GM19372 (cell line): ENCODE results near the gene ERGIC1.
"Not testable (repeated sequence)": the region's sequence is repeated elsewhere in the genome, so short reads cannot be mapped to it uniquely, and the experiment has no call there.

ENCODE experiments used
- ATAC-seq: cut with Tn5 transposase; IDR thresholded peaks from one replicate; pipeline ENCODE4 v1.9.1; 2021; ENCODE audit warnings: mild to moderate bottlenecking, low read depth, moderate library complexity; ENCODE audit not compliant: unreplicated experiment

The ERGIC1 gene

GRCh38 chr5:172833686-172834414 is at the start of gene ERGIC1:
Gene ERGIC1 (plus strand): TSS chr5:172834251. CDS start chr5:172834414, 163 bp downstream.
- ATAC-seq, result peak; percentile 77

- ATAC-seq, result no peak
Measured at GRCh38 chr5:172785429-172786088, 48.5 kb upstream of the ERGIC1 start.

GRCh38 chr5:172786736-172787462 is 47.2 kb upstream of the ERGIC1 start:
- no peak for ATAC-seq

- not testable (repeated sequence) for ATAC-seq
Measured at GRCh38 chr5:172787538-172787937, 46.5 kb upstream of the ERGIC1 start.

GRCh38 chr5:172788771-172789686 is 45.0 kb upstream of the ERGIC1 start:
- no peak for ATAC-seq

GRCh38 chr5:172789687-172790495 is 44.2 kb upstream of the ERGIC1 start:
- ATAC-seq, result no peak

- ATAC-seq, result no peak
Measured at GRCh38 chr5:172790496-172790889, 43.6 kb upstream of the ERGIC1 start.

- no peak for ATAC-seq
Measured at GRCh38 chr5:172791286-172791685, 42.8 kb upstream of the ERGIC1 start.

GRCh38 chr5:172791726-172792445 is 42.2 kb upstream of the ERGIC1 start:
- no peak for ATAC-seq

GRCh38 chr5:172792701-172793570 is 41.1 kb upstream of the ERGIC1 start:
- no peak for ATAC-seq

GRCh38 chr5:172793577-172794488 is 40.2 kb upstream of the ERGIC1 start:
- ATAC-seq, result no peak

GRCh38 chr5:172795318-172795977 is 38.6 kb upstream of the ERGIC1 start:
- ATAC-seq, result no peak

GRCh38 chr5:172796306-172796705 is 37.7 kb upstream of the ERGIC1 start:
- ATAC-seq, result no peak

- ATAC-seq, result no peak
Measured at GRCh38 chr5:172797771-172798191, 36.3 kb upstream of the ERGIC1 start.

- ATAC-seq, result no peak
Measured at GRCh38 chr5:172798422-172799215, 35.4 kb upstream of the ERGIC1 start.

GRCh38 chr5:172799416-172799815 is 34.6 kb upstream of the ERGIC1 start:
- ATAC-seq, result no peak
